KOPT-K1 (cell line): ENCODE results near the gene ACP6.
A peak's percentile ranks its signal among the peaks of the same experiment; 100 is the strongest.
"Not testable (repeated sequence)": the region's sequence is repeated elsewhere in the genome, so short reads cannot be mapped to it uniquely, and the experiment has no call there.

Experiments
- H3K27ac ChIP-seq: fragments of 200-600 bp; sonication (generic); 2 replicates; pipeline ENCODE4 v1.5.1; 2016; ENCODE audit warnings: antibody characterized with exemption, mild to moderate bottlenecking, low read depth, low read length; ENCODE audit not compliant: poor library complexity, severe bottlenecking
- H3K36me3 ChIP-seq: fragments of 200-600 bp; sonication (generic); 2 replicates; pipeline ENCODE4 v1.5.1; 2017; ENCODE audit warnings: antibody characterized with exemption, mild to moderate bottlenecking, low read length, moderate library complexity; ENCODE audit not compliant: insufficient read depth
- H3K9me3 ChIP-seq: fragments of 200-600 bp; sonication (generic); 2 replicates; pipeline ENCODE4 v1.5.1; 2017; ENCODE audit warnings: antibody characterized with exemption, low read length, mild to moderate bottlenecking; ENCODE audit not compliant: insufficient read depth, poor library complexity, severe bottlenecking

The ACP6 gene

GRCh38 chr1:147670319-147671001 is at the start of gene ACP6:
TSS of gene ACP6 (minus strand) at chr1:147670524. CDS start at chr1:147670048, 476 bp downstream.
- no peaks in the 10 kb centered on the region for H3K36me3 ChIP-seq
- peak within 1 kb of the TSS; percentile 47 for H3K27ac ChIP-seq
- H3K9me3 ChIP-seq = no peaks in the 10 kb centered on the region

GRCh38 chr1:147719711-147720225 is 49.4 kb upstream of the ACP6 start:
- Histone ChIP-seq H3K36me3 (no peaks in the 10 kb centered on the region), H3K27ac (no peak overlapping the region), H3K9me3 (peaks cover 23% of the 10 kb centered on the region)

- no peak overlapping the region for H3K27ac ChIP-seq
- H3K36me3 ChIP-seq = no peaks in the 10 kb centered on the region
Measured at GRCh38 chr1:147719029-147719698, 48.8 kb upstream of the ACP6 start.

GRCh38 chr1:147717706-147718097 is 47.4 kb upstream of the ACP6 start:
- Histone ChIP-seq H3K27ac (no peak overlapping the region), H3K9me3 (peaks cover 23% of the 10 kb centered on the region), H3K36me3 (no peaks in the 10 kb centered on the region)

More at GRCh38 chr1:147719029-147719698, 48.8 kb upstream of the ACP6 start:
- H3K9me3 ChIP-seq = peaks cover 23% of the 10 kb centered on the region

- Histone ChIP-seq H3K36me3 (no peaks in the 10 kb centered on the region), H3K27ac (no peak overlapping the region), H3K9me3 (peaks cover 23% of the 10 kb centered on the region)
Measured at GRCh38 chr1:147717051-147717705, 46.9 kb upstream of the ACP6 start.

GRCh38 chr1:147712605-147713004 is 42.3 kb upstream of the ACP6 start:
- Histone ChIP-seq H3K9me3 (peaks cover 1% of the 10 kb centered on the region), H3K27ac (no peak overlapping the region), H3K36me3 (no peaks in the 10 kb centered on the region)

GRCh38 chr1:147700042-147701006 is 30.0 kb upstream of the ACP6 start:
- Histone ChIP-seq H3K27ac (no peak overlapping the region), H3K36me3 (no peaks in the 10 kb centered on the region), H3K9me3 (no peaks in the 10 kb centered on the region)

GRCh38 chr1:147699686-147700041 is 29.3 kb upstream of the ACP6 start:
- H3K27ac ChIP-seq = no peak overlapping the region

GRCh38 chr1:147683163-147683763 is 12.9 kb upstream of the ACP6 start:
- Histone ChIP-seq H3K27ac (no peak overlapping the region), H3K36me3 (no peaks in the 10 kb centered on the region), H3K9me3 (peaks cover 42% of the 10 kb centered on the region)

More at GRCh38 chr1:147699686-147700041, 29.3 kb upstream of the ACP6 start:
- Histone ChIP-seq H3K9me3 (no peaks in the 10 kb centered on the region), H3K36me3 (no peaks in the 10 kb centered on the region)

- not testable (repeated sequence) for H3K27ac ChIP-seq, H3K36me3 ChIP-seq
- H3K9me3 ChIP-seq = peaks cover 50% of the 10 kb centered on the region
Measured at GRCh38 chr1:147680608-147681235, 10.4 kb upstream of the ACP6 start.

GRCh38 chr1:147677681-147678080 is 7.4 kb upstream of the ACP6 start:
- not testable (repeated sequence) for H3K27ac ChIP-seq, H3K36me3 ChIP-seq
- peaks cover 36% of the 10 kb centered on the region for H3K9me3 ChIP-seq

GRCh38 chr1:147676311-147677085 is 6.2 kb upstream of the ACP6 start:
- H3K27ac ChIP-seq = no peak overlapping the region

GRCh38 chr1:147673816-147674215 is 3.5 kb upstream of the ACP6 start:
- H3K27ac ChIP-seq = no peak overlapping the region
- H3K36me3 ChIP-seq = no peaks in the 10 kb centered on the region
- H3K9me3 ChIP-seq = peaks cover 20% of the 10 kb centered on the region

More at GRCh38 chr1:147676311-147677085, 6.2 kb upstream of the ACP6 start:
- H3K36me3 ChIP-seq = no peaks in the 10 kb centered on the region
- peaks cover 24% of the 10 kb centered on the region for H3K9me3 ChIP-seq
